H1 (cell line): ENCODE measurements around the gene POLR1B. TPM values are rescaled to one million over a fixed set of nuclear protein-coding genes. Genes with fewer than 3 reads are reported as not detected.

ENCODE experiments used
- CTCF ChIA-PET: fragments of 300-600 bp; sonication (Branson Sonifier 250); formaldehyde crosslinking; loops from one replicate; lab custom pipeline; 2021; ENCODE audit not compliant: partially characterized antibody; lab: Charles Lee
- POLR2A ChIA-PET: fragments of 300-600 bp; sonication (Branson Sonifier 250); formaldehyde crosslinking; loops from one replicate; lab custom pipeline; 2021; ENCODE audit warnings: inconsistent platforms; ENCODE audit not compliant: partially characterized antibody; lab: Charles Lee
- DNase-seq, 2 experiments: peaks; one replicate each; pipeline versions ENCODE4 v3.0.0 to v3.0.0-alpha.2; 2010 to 2022; ENCODE audit warnings: low spot score in 2 of 2, low read depth in 1 of 2, mixed read lengths in 1 of 2
- FAIRE-seq: peaks from 2 replicates; lab custom pipeline; 2011; peaks lifted over from hg19 to GRCh38; lab: Jason Lieb, UNC
- H2AFZ ChIP-seq: 2 replicates; pipeline ENCODE4 v1.8.1; 2012; ENCODE audit warnings: low read length, inconsistent platforms
- H2AK5ac ChIP-seq: 2 replicates; pipeline ENCODE4 v1.6.1; 2013; ENCODE audit warnings: low read depth, low read length
- H2BK120ac ChIP-seq: replicated peaks from 2 replicates; pipeline ENCODE3; 2013; ENCODE audit warnings: low read depth, low read length, inconsistent platforms
- H2BK12ac ChIP-seq: 2 replicates; pipeline ENCODE4 v1.6.1; 2013; ENCODE audit warnings: low read depth, low read length
- H2BK15ac ChIP-seq: 2 replicates; pipeline ENCODE4 v1.6.1; 2013; ENCODE audit warnings: low read length
- H2BK20ac ChIP-seq: 2 replicates; pipeline ENCODE4 v1.6.1; 2013; ENCODE audit warnings: low read length
- H2BK5ac ChIP-seq: 2 replicates; pipeline ENCODE4 v1.6.1; 2013; ENCODE audit warnings: low read depth, low read length
- H3K14ac ChIP-seq: 2 replicates; pipeline ENCODE4 v1.6.1; 2013; ENCODE audit warnings: inconsistent platforms; ENCODE audit not compliant: insufficient read length
- H3K18ac ChIP-seq: 2 replicates; pipeline ENCODE4 v1.6.1; 2013; ENCODE audit warnings: low read length; ENCODE audit errors: extremely low read depth
- H3K23ac ChIP-seq: 2 replicates; pipeline ENCODE4 v1.6.1; 2013; ENCODE audit warnings: inconsistent platforms; ENCODE audit not compliant: insufficient read length
- H3K23me2 ChIP-seq: 2 replicates; pipeline ENCODE4 v1.6.1; 2013; ENCODE audit warnings: low read depth, low read length
- H3K27ac ChIP-seq: 2 replicates; pipeline ENCODE4 v1.6.1; 2011; ENCODE audit warnings: low read depth, low read length, inconsistent platforms
- H3K27me3 ChIP-seq, 4 experiments: replicated peaks in 1 of 4; 1 replicate in 1 of 4; 2 replicates in 3 of 4; pipeline versions ENCODE4 v1.6.1 to v1.8.1; 2011 to 2013; ENCODE audit warnings: low read length in 3 of 4, mild to moderate bottlenecking in 3 of 4, inconsistent platforms in 2 of 4, mixed read lengths in 2 of 4, moderate library complexity in 1 of 4; ENCODE audit not compliant: control insufficient read depth in 3 of 4, insufficient read depth in 3 of 4; ENCODE audit errors: extremely low read depth in 1 of 4
- H3K36me3 ChIP-seq, 4 experiments: 2 replicates each; pipeline versions ENCODE4 v1.6.1 to v1.8.1; 2011 to 2013; ENCODE audit warnings: mild to moderate bottlenecking in 4 of 4, low read length in 3 of 4, moderate library complexity in 2 of 4, control low read depth in 1 of 4, inconsistent platforms in 1 of 4; ENCODE audit not compliant: insufficient read depth in 4 of 4, control insufficient read depth in 2 of 4
- H3K4ac ChIP-seq: replicated peaks from 2 replicates; pipeline ENCODE3; 2013; ENCODE audit warnings: low read length, low read depth, mixed read lengths, inconsistent platforms; ENCODE audit not compliant: insufficient read length
- H3K4me1 ChIP-seq, 4 experiments: replicated peaks in 1 of 4; 1 replicate in 1 of 4; 2 replicates in 3 of 4; pipeline versions ENCODE4 v1.6.1 to v1.8.1; 2011 to 2013; ENCODE audit warnings: low read length in 3 of 4, inconsistent platforms in 2 of 4, mixed read lengths in 1 of 4; ENCODE audit not compliant: insufficient read depth in 4 of 4, control insufficient read depth in 3 of 4
- H3K4me2 ChIP-seq, 2 experiments: 2 replicates each; pipeline versions ENCODE4 v1.6.1 to v1.8.1; 2011 to 2013; ENCODE audit warnings: low read depth in 2 of 2, low read length in 2 of 2, control low read depth in 1 of 2, inconsistent platforms in 1 of 2, mild to moderate bottlenecking in 1 of 2; ENCODE audit not compliant: insufficient read depth in 1 of 2
- H3K4me3 ChIP-seq, 4 experiments: fragments of 200-600, 300-600 bp in 1 of 4; sonication (generic), shearing (Covaris generic), sonication (Bioruptor Twin) in 1 of 4; 2 replicates each; pipeline versions ENCODE4 v1.5.1 to v1.8.1; 2011 to 2016; ENCODE audit warnings: low read length in 4 of 4, low read depth in 3 of 4, control low read depth in 2 of 4, inconsistent platforms in 2 of 4, mild to moderate bottlenecking in 2 of 4, mixed read lengths in 1 of 4, moderate library complexity in 1 of 4; ENCODE audit not compliant: insufficient read depth in 2 of 4; ENCODE audit errors: extremely low read depth in 1 of 4
- H3K56ac ChIP-seq: replicated peaks from 2 replicates; pipeline ENCODE3; 2013; ENCODE audit warnings: low read depth, mild to moderate bottlenecking, mixed read lengths, low read length, inconsistent platforms; ENCODE audit not compliant: insufficient read length
- H3K79me1 ChIP-seq: 2 replicates; pipeline ENCODE4 v1.6.1; 2013; ENCODE audit warnings: low read depth, low read length, control low read depth
- H3K79me2 ChIP-seq, 2 experiments: 2 replicates each; pipeline versions ENCODE4 v1.6.1 to v1.8.1; 2012 to 2013; ENCODE audit warnings: low read length in 2 of 2, mild to moderate bottlenecking in 2 of 2, inconsistent platforms in 1 of 2; ENCODE audit not compliant: insufficient read depth in 2 of 2, control insufficient read depth in 1 of 2
- H3K9ac ChIP-seq, 4 experiments: replicated peaks in 1 of 4; 1 replicate in 1 of 4; 2 replicates in 3 of 4; pipeline versions ENCODE4 v1.6.1 to v1.8.1; 2011 to 2013; ENCODE audit warnings: low read depth in 3 of 4, low read length in 3 of 4, control low read depth in 2 of 4, mild to moderate bottlenecking in 2 of 4, moderate library complexity in 2 of 4, inconsistent platforms in 1 of 4; ENCODE audit errors: extremely low read depth in 1 of 4
- H3K9me3 ChIP-seq, 2 experiments: 2 replicates each; pipeline versions ENCODE4 v1.6.1 to v1.8.1; 2012 to 2013; ENCODE audit warnings: mild to moderate bottlenecking in 2 of 2, moderate library complexity in 2 of 2, control low read depth in 1 of 2, inconsistent platforms in 1 of 2, low read depth in 1 of 2, low read length in 1 of 2, mixed read lengths in 1 of 2; ENCODE audit not compliant: insufficient read depth in 2 of 2
- H4K20me1 ChIP-seq, 2 experiments: replicated peaks in 1 of 2; 2 replicates each; pipeline versions ENCODE3 to v1.8.1; 2011 to 2013; ENCODE audit warnings: inconsistent platforms in 2 of 2, low read length in 2 of 2, mild to moderate bottlenecking in 1 of 2; ENCODE audit not compliant: insufficient read depth in 2 of 2, control insufficient read depth in 1 of 2
- H4K5ac ChIP-seq: 2 replicates; pipeline ENCODE4 v1.6.1; 2013; ENCODE audit warnings: low read length, low read depth, mixed read lengths, inconsistent platforms; ENCODE audit not compliant: insufficient read length
- H4K8ac ChIP-seq: 2 replicates; pipeline ENCODE4 v1.8.0; 2013; ENCODE audit warnings: mild to moderate bottlenecking, moderate library complexity, low read length, inconsistent platforms; ENCODE audit not compliant: insufficient read depth; ENCODE audit errors: extremely low read depth
- H4K91ac ChIP-seq: replicated peaks from 2 replicates; pipeline ENCODE3; 2013; ENCODE audit warnings: low read length, mixed read lengths, inconsistent platforms; ENCODE audit not compliant: insufficient read length
- KDM1A ChIP-seq: fragments of 200-600, 300-600 bp; sonication (generic); IDR thresholded peaks from 2 replicates; pipeline ENCODE4 v1.7.1; 2016; ENCODE audit warnings: mild to moderate bottlenecking, low read length, borderline replicate concordance
- KDM5A ChIP-seq: fragments of 200-600 bp; IDR thresholded peaks from 2 replicates; pipeline ENCODE4 v1.7.1; 2012; ENCODE audit warnings: mild to moderate bottlenecking, low read length, inconsistent platforms, mixed read lengths
- MAFK ChIP-seq: IDR thresholded peaks from 2 replicates; pipeline ENCODE4 v1.6.1; 2012; ENCODE audit warnings: low read depth, mild to moderate bottlenecking, improper control_type of control experiment, low read length
- POLR2AphosphoS5 ChIP-seq: IDR thresholded peaks from 2 replicates; pipeline ENCODE4 v1.6.1; 2011; ENCODE audit warnings: low read depth, low read length
- RXRA ChIP-seq: IDR thresholded peaks from 2 replicates; pipeline ENCODE4 v1.6.1; 2011; ENCODE audit warnings: low read depth, mild to moderate bottlenecking, low read length, moderate library complexity; ENCODE audit not compliant: insufficient read depth
- SIN3A ChIP-seq, 2 experiments: IDR thresholded peaks in 1 of 2; conservative IDR thresholded peaks in 1 of 2; 2 replicates each; pipeline ENCODE4 v1.6.1; 2011 to 2012; ENCODE audit warnings: low read length in 2 of 2, improper control_type of control experiment in 1 of 2, low read depth in 1 of 2, mild to moderate bottlenecking in 1 of 2
- SP4 ChIP-seq: IDR thresholded peaks from 2 replicates; pipeline ENCODE4 v1.6.1; 2012; ENCODE audit warnings: low read length, inconsistent platforms
- TAF1 ChIP-seq: IDR thresholded peaks from 2 replicates; pipeline ENCODE4 v1.6.1; 2011; ENCODE audit warnings: mild to moderate bottlenecking, low read depth, low read length
- WGBS, 2 experiments: shearing (Covaris generic) in 1 of 2; methylation state at CpG; one replicate each; pipeline versions ENCODE4 v1.1.6 to v1.1.7; 2013 to 2015; ENCODE audit warnings: low lambda C conversion rate in 2 of 2, mixed read lengths in 2 of 2, inconsistent platforms in 1 of 2, low coverage in 1 of 2, missing lambda C conversion rate in 1 of 2; ENCODE audit not compliant: insufficient replicate concordance in 2 of 2, insufficient coverage in 1 of 2, insufficient read length in 1 of 2; ENCODE audit errors: extremely low coverage in 1 of 2, missing lambda C conversion rate in 1 of 2; 5-methylcytosine and 5-hydroxymethylcytosine counted together
- polyA plus RNA-seq, 7 experiments: library from polyadenylated mRNA; depleted of rRNA in 3 of 7; stranded (reverse) in 5 of 7; unstranded in 2 of 7; fragments of >200 nt in 5 of 7; fragments of 200-250 nt in 2 of 7; gene quantifications; 1 replicate in 5 of 7; 2 replicates in 1 of 7; 4 replicates in 1 of 7; pipeline versions ENCODE4 v1.2.1 to v1.2.3, GENCODE V29; 2011 to 2013; ENCODE audit warnings: missing spikeins in 2 of 7, mixed read lengths in 2 of 7
- total RNA-seq: library from RNA; stranded (reverse); fragmentation: NEBNext Ultra II Directional; extraction: Animal tissue kit (Norgen Biotek cat#: 25700); gene quantifications from 2 replicates; pipeline ENCODE4 v1.2.1, GENCODE V29; 2021
- TF ChIP-seq, protein P1 (sequence below): IDR thresholded peaks from 2 replicates; pipeline ENCODE4 v1.6.1; 2012; ENCODE audit warnings: inconsistent platforms

The POLR1B gene
- total and polyA plus RNA-seq, 2 of the 8 experiments (the other 6 are each of a cell fraction or from before 2014, with no cell fraction given), result 24.3 to 69.4 TPM

GRCh38 chr2:112585400-112585799, 43.1 kb downstream of the POLR1B start:
- CTCF ChIA-PET, result interaction anchor here (0.5 to 4.0 kb wide), 7 partner anchors 9 to 554 kb away, joined by 3 to 17 read pairs (median 4); no protein-coding TSS in a partner anchor
- no peak for TF ChIP-seq TAF1
- TF ChIP-seq SP4, result no peak
- TF ChIP-seq SIN3A (conservative IDR thresholded peaks at IDR 0.05 in 1 of 2, IDR thresholded peaks at IDR 0.05 in 1 of 2; ENCODE audit: low read depth in 1 of 2, low read length in 2 of 2), result no peak
- TF ChIP-seq POLR2AphosphoS5, result no peak
- TF ChIP-seq, protein P1, sequence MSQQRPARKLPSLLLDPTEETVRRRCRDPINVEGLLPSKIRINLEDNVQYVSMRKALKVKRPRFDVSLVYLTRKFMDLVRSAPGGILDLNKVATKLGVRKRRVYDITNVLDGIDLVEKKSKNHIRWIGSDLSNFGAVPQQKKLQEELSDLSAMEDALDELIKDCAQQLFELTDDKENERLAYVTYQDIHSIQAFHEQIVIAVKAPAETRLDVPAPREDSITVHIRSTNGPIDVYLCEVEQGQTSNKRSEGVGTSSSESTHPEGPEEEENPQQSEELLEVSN, result no peak
- TF ChIP-seq MAFK, result no peak
- TF ChIP-seq RXRA, result no peak
- no peak for TF ChIP-seq KDM1A
- TF ChIP-seq KDM5A, result no peak

More at GRCh38 chr2:112585400-112585799, 43.1 kb downstream of the POLR1B start:
- Histone ChIP-seq H2AFZ (no peak overlapping the region), H4K91ac (no peak overlapping the region), H3K4ac (no peak overlapping the region), H3K36me3 (peaks cover 0 to 8% (median 2%) of the 10 kb centered on the region in 4 experiments; a peak in 5 of 8 replicates), H3K9me3 (no peaks in the 10 kb centered on the region), H3K4me2 (peak overlapping the region; percentile 72 to 80), H4K20me1 (no peaks in the 10 kb centered on the region), H4K5ac (no peak overlapping the region), H4K8ac (no peak overlapping the region), H2BK120ac (peak overlapping the region; percentile 13), H3K23ac (no peak overlapping the region), H3K79me1 (no peaks in the 10 kb centered on the region), H3K23me2 (peaks cover 9% of the 10 kb centered on the region; the same call in 1 of the 2 replicates), H3K27me3 (no peaks in the 10 kb centered on the region), H3K4me3 (peak overlapping the region; percentile 82 to 93 (median 88); a peak in 7 of 8 replicates), H2BK12ac (no peak overlapping the region), H3K14ac (no peak overlapping the region), H2BK15ac (no peak overlapping the region), H3K9ac (0 out of 7 replicates have a peak overlapping the region, but pooled peaks of 1 of the 4 experiments have one; percentile 95), H3K56ac (no peak overlapping the region), H3K27ac (no peak overlapping the region), H3K18ac (no peak overlapping the region), H3K4me1 (peaks cover 0 to 4% (median 2%) of the 10 kb centered on the region in 4 experiments; a peak in 4 of 7 replicates), H2AK5ac (no peak overlapping the region; the same call in 1 of the 2 replicates), H2BK20ac (no peak overlapping the region), H2BK5ac (peak overlapping the region; percentile 99; the same call in 1 of the 2 replicates), H3K79me2 (no peaks in the 10 kb centered on the region)
- WGBS, 2 experiments, result 98% methylated on average over 3 of the region's 3 CpGs; no CpG with 5 or more reads in 1 of the 2 experiments
- FAIRE-seq, result no peak
- DNase-seq, result no peak
- POLR2A ChIA-PET, result interaction anchor here (1.0 to 1.2 kb wide), 2 partner anchors 130 to 142 kb away, joined by 3 read pairs; no protein-coding TSS in a partner anchor
